Measurements from ENCODE around the gene RAF1.

RAF1 gene

DNA sequence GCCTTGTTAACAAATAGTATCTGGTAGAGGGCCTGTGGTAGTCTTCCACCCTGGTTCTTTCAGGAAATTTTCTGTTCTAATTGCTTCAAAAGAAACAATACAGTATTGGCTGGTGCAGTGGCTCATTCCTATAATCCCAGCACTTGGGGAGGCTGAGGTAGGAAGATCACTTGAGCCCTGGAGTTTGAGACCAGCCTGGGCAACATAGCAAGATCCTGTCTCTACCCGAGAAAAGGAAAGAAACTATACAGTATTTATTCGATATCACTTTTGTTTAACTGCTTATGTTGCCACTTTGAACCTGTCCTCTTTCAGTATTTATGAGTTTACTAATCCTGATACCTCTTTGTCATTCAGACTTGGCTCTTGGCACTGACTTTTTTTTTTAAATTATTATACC, 102.5 kb downstream of the RAF1 start:
- Histone ChIP-seq H3K27me3 (ENCODE audit: insufficient read depth, low read length, poor library complexity) (no peaks in the 10 kb centered on the region), H4K5ac (ENCODE audit: low read length) (no peak overlapping the region), H3K18ac (ENCODE audit: low read length) (no peak overlapping the region), H3K23ac (ENCODE audit: low read length) (no peak overlapping the region), H2BK120ac (ENCODE audit: low read depth, low read length) (no peak overlapping the region), H2AK5ac (ENCODE audit: low read length) (no peak overlapping the region), H3K4me2 (ENCODE audit: low read length) (no peak overlapping the region), H3K36me3 (ENCODE audit: control insufficient read depth, insufficient read depth, low read length) (no peaks in the 10 kb centered on the region), H2BK5ac (ENCODE audit: low read length) (no peak overlapping the region), H3K79me2 (ENCODE audit: control insufficient read depth, insufficient read depth, low read length) (peaks cover 71% of the 10 kb centered on the region), H3K4me3 (ENCODE audit: low read length) (no peak overlapping the region), H3K4ac (ENCODE audit: low read depth, low read length) (no peak overlapping the region), H3K4me1 (ENCODE audit: control insufficient read depth, low read depth, low read length) (peaks cover 2% of the 10 kb centered on the region), H3K56ac (ENCODE audit: low read length) (no peak overlapping the region), H3K9ac (ENCODE audit: low read length) (no peak overlapping the region), H4K8ac (ENCODE audit: low read depth, low read length) (no peak overlapping the region), H3K27ac (ENCODE audit: low read depth, low read length) (no peak overlapping the region), H3K79me1 (ENCODE audit: low read length) (peaks cover 18% of the 10 kb centered on the region), H2BK15ac (replicated peaks; ENCODE audit: low read depth) (no peak overlapping the region)
- no CpG with 5 or more reads among the region's 2 CpGs for WGBS (ENCODE audit: extremely low coverage, insufficient coverage, low lambda C conversion rate)
- DNase-seq, result no peak

GRCh38 chr3:12560505-12561190, 103.3 kb downstream of the RAF1 start:
- WGBS (ENCODE audit: extremely low coverage, insufficient coverage, low lambda C conversion rate), result no CpG with 5 or more reads among the region's 5 CpGs
- no peak overlapping the region for H3K4me3 ChIP-seq (ENCODE audit: low read length)

DNA sequence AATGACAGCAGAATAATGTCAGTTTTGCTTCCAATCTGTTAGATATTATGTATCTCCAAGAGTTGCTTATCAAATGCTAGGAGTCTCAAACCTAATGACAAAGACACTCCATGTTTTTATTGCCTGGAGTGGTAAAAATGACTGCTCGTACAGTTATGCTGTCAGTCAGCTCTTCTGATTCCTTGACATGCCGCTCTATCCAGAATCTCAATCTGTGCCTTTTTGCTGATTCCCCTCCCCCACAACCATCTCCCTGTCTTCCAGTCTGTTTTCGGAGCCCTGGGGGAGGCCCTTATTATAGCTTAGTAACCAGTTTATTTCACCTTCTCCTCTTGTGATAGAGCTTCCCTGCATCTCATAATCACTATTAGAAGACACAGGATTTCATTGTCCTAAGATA, 104.4 kb downstream of the RAF1 start:
- no peak overlapping the region for H2BK15ac ChIP-seq (replicated peaks; ENCODE audit: low read depth)
- H3K4me1 ChIP-seq (ENCODE audit: control insufficient read depth, low read depth, low read length), result peaks cover 2% of the 10 kb centered on the region
- no peak overlapping the region for H3K4me3 ChIP-seq (ENCODE audit: low read length)
- no peak overlapping the region for H4K5ac ChIP-seq (ENCODE audit: low read length)
- no peak overlapping the region for H3K27ac ChIP-seq (ENCODE audit: low read depth, low read length)
- H3K27me3 ChIP-seq (ENCODE audit: insufficient read depth, low read length, poor library complexity), result no peaks in the 10 kb centered on the region
- DNase-seq, result no peak
- no peak overlapping the region for H3K23ac ChIP-seq (ENCODE audit: low read length)
- H3K4me2 ChIP-seq (ENCODE audit: low read length), result no peak overlapping the region
- H2BK5ac ChIP-seq (ENCODE audit: low read length), result no peak overlapping the region
- H3K79me2 ChIP-seq (ENCODE audit: control insufficient read depth, insufficient read depth, low read length), result peaks cover 56% of the 10 kb centered on the region
- H3K4ac ChIP-seq (ENCODE audit: low read depth, low read length), result no peak overlapping the region
- H3K18ac ChIP-seq (ENCODE audit: low read length), result no peak overlapping the region
- no peaks in the 10 kb centered on the region for H3K36me3 ChIP-seq (ENCODE audit: control insufficient read depth, insufficient read depth, low read length)
- no CpG with 5 or more reads among the region's 3 CpGs for WGBS (ENCODE audit: extremely low coverage, insufficient coverage, low lambda C conversion rate)
- no peak overlapping the region for H3K9ac ChIP-seq (ENCODE audit: low read length)
- H4K8ac ChIP-seq (ENCODE audit: low read depth, low read length), result no peak overlapping the region
- H2AK5ac ChIP-seq (ENCODE audit: low read length), result no peak overlapping the region
- peaks cover 10% of the 10 kb centered on the region for H3K79me1 ChIP-seq (ENCODE audit: low read length)
- H3K56ac ChIP-seq (ENCODE audit: low read length), result no peak overlapping the region
- no peak overlapping the region for H2BK120ac ChIP-seq (ENCODE audit: low read depth, low read length)

More at GRCh38 chr3:12560505-12561190, 103.3 kb downstream of the RAF1 start:
- H2BK5ac ChIP-seq (ENCODE audit: low read length), result no peak overlapping the region
- peaks cover 2% of the 10 kb centered on the region for H3K4me1 ChIP-seq (ENCODE audit: control insufficient read depth, low read depth, low read length)
- DNase-seq, result no peak
- peaks cover 14% of the 10 kb centered on the region for H3K79me1 ChIP-seq (ENCODE audit: low read length)
- H3K4ac ChIP-seq (ENCODE audit: low read depth, low read length), result no peak overlapping the region
- H2AK5ac ChIP-seq (ENCODE audit: low read length), result no peak overlapping the region
- H3K23ac ChIP-seq (ENCODE audit: low read length), result no peak overlapping the region
- H4K8ac ChIP-seq (ENCODE audit: low read depth, low read length), result no peak overlapping the region
- H3K79me2 ChIP-seq (ENCODE audit: control insufficient read depth, insufficient read depth, low read length), result peaks cover 66% of the 10 kb centered on the region
- no peaks in the 10 kb centered on the region for H3K27me3 ChIP-seq (ENCODE audit: insufficient read depth, low read length, poor library complexity)
- H2BK120ac ChIP-seq (ENCODE audit: low read depth, low read length), result no peak overlapping the region
- no peak overlapping the region for H3K56ac ChIP-seq (ENCODE audit: low read length)
- no peak overlapping the region for H3K18ac ChIP-seq (ENCODE audit: low read length)
- H3K4me2 ChIP-seq (ENCODE audit: low read length), result no peak overlapping the region
- H3K27ac ChIP-seq (ENCODE audit: low read depth, low read length), result no peak overlapping the region
- no peak overlapping the region for H2BK15ac ChIP-seq (replicated peaks; ENCODE audit: low read depth)
- no peaks in the 10 kb centered on the region for H3K36me3 ChIP-seq (ENCODE audit: control insufficient read depth, insufficient read depth, low read length)
- H4K5ac ChIP-seq (ENCODE audit: low read length), result no peak overlapping the region
- H3K9ac ChIP-seq (ENCODE audit: low read length), result no peak overlapping the region

DNA sequence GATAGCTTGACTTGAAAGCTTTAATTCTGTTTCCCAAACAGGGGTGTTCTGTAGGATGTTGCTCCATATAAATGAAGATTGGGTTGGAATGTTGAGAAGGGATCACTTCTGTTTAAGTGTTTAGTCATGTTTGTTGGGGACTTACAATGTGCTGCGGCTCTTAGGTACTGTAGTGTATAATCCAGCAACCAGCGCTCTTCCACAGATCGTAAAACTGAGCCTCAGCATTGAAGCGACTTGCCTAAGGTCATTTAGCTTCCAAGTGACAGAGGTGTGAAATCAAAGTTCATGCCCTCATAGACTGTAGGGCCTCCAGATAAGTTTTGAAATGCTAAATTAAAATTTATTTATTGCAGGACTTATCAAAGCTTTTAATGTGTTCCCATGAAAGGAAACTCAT, 105.2 kb downstream of the RAF1 start:
- WGBS (ENCODE audit: extremely low coverage, insufficient coverage, low lambda C conversion rate), result no CpG with 5 or more reads among the region's 4 CpGs
- H3K27ac ChIP-seq (ENCODE audit: low read depth, low read length), result no peak overlapping the region

DNA sequence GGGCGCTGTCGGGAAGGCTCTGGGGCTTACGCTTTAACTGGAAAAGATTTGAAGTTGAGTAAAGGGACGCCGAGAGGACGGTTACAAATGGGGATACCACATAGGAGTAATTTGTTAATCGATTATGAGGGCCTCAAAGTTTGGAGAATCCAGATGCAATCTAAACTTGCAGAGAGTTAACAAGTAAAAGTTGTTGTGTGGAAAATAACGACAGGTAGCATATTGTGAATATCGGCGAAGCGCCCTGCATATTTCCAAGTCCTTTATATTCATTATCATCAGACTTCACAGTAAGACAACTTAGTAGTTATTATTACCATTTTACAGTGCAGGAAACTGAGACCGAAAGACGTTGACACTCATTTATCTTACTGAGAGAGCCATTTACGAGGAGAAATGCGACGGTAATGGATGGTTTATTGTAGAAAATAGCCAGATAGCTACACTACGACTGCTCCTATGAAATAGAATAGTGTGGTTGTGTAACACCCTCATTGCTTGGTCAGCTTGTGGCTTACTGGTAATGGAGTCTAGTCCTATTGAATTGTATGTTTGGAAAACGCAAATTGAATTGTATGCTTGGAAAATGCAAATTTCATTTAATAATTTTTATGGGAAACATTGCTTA, 106.3 kb downstream of the RAF1 start:
- Histone ChIP-seq H3K27ac (ENCODE audit: low read depth, low read length) (peak overlapping the region; percentile 93), H3K4me1 (ENCODE audit: control insufficient read depth, low read depth, low read length) (peaks cover 2% of the 10 kb centered on the region), H3K56ac (ENCODE audit: low read length) (peak overlapping the region; percentile 98), H3K23ac (ENCODE audit: low read length) (no peak overlapping the region), H3K27me3 (ENCODE audit: insufficient read depth, low read length, poor library complexity) (no peaks in the 10 kb centered on the region), H2BK5ac (ENCODE audit: low read length) (no peak overlapping the region), H3K4ac (ENCODE audit: low read depth, low read length) (no peak overlapping the region), H3K36me3 (ENCODE audit: control insufficient read depth, insufficient read depth, low read length) (no peaks in the 10 kb centered on the region), H2AK5ac (ENCODE audit: low read length) (no peak overlapping the region), H4K8ac (ENCODE audit: low read depth, low read length) (no peak overlapping the region), H3K79me2 (ENCODE audit: control insufficient read depth, insufficient read depth, low read length) (peaks cover 48% of the 10 kb centered on the region), H3K18ac (ENCODE audit: low read length) (peak overlapping the region; percentile 45), H3K4me3 (ENCODE audit: low read length) (peak overlapping the region; percentile 84), H2BK120ac (ENCODE audit: low read depth, low read length) (no peak overlapping the region), H2BK15ac (replicated peaks; ENCODE audit: low read depth) (no peak overlapping the region), H3K4me2 (ENCODE audit: low read length) (peak overlapping the region; percentile 63), H3K9ac (ENCODE audit: low read length) (peak overlapping the region; percentile 90), H3K79me1 (ENCODE audit: low read length) (peaks cover 10% of the 10 kb centered on the region), H4K5ac (ENCODE audit: low read length) (no peak overlapping the region)
- no peak for DNase-seq
- WGBS (ENCODE audit: extremely low coverage, insufficient coverage, low lambda C conversion rate), result no CpG with 5 or more reads among the region's 18 CpGs

More for the DNA sequence above, 105.2 kb downstream of the RAF1 start:
- Histone ChIP-seq H3K27me3 (ENCODE audit: insufficient read depth, low read length, poor library complexity) (no peaks in the 10 kb centered on the region), H2BK15ac (replicated peaks; ENCODE audit: low read depth) (no peak overlapping the region), H3K23ac (ENCODE audit: low read length) (peak overlapping the region; percentile 7), H4K5ac (ENCODE audit: low read length) (no peak overlapping the region), H3K18ac (ENCODE audit: low read length) (no peak overlapping the region), H3K4me3 (ENCODE audit: low read length) (no peak overlapping the region), H3K4ac (ENCODE audit: low read depth, low read length) (no peak overlapping the region), H3K9ac (ENCODE audit: low read length) (peak overlapping the region; percentile 8), H2BK120ac (ENCODE audit: low read depth, low read length) (no peak overlapping the region), H3K79me1 (ENCODE audit: low read length) (peaks cover 10% of the 10 kb centered on the region), H3K56ac (ENCODE audit: low read length) (no peak overlapping the region), H3K4me2 (ENCODE audit: low read length) (no peak overlapping the region), H3K79me2 (ENCODE audit: control insufficient read depth, insufficient read depth, low read length) (peaks cover 54% of the 10 kb centered on the region), H4K8ac (ENCODE audit: low read depth, low read length) (no peak overlapping the region), H2AK5ac (ENCODE audit: low read length) (no peak overlapping the region), H2BK5ac (ENCODE audit: low read length) (no peak overlapping the region), H3K36me3 (ENCODE audit: control insufficient read depth, insufficient read depth, low read length) (no peaks in the 10 kb centered on the region), H3K4me1 (ENCODE audit: control insufficient read depth, low read depth, low read length) (peaks cover 2% of the 10 kb centered on the region)
- peak; percentile 28 for DNase-seq
